GM18508 (cell line): ENCODE results near the gene LILRA6.

Source experiments
- ATAC-seq: cut with Tn5 transposase; IDR thresholded peaks from one replicate; pipeline ENCODE4 v1.9.1; 2021; ENCODE audit warnings: moderate number of reproducible peaks; ENCODE audit not compliant: insufficient read depth, unreplicated experiment

LILRA6 gene

DNA sequence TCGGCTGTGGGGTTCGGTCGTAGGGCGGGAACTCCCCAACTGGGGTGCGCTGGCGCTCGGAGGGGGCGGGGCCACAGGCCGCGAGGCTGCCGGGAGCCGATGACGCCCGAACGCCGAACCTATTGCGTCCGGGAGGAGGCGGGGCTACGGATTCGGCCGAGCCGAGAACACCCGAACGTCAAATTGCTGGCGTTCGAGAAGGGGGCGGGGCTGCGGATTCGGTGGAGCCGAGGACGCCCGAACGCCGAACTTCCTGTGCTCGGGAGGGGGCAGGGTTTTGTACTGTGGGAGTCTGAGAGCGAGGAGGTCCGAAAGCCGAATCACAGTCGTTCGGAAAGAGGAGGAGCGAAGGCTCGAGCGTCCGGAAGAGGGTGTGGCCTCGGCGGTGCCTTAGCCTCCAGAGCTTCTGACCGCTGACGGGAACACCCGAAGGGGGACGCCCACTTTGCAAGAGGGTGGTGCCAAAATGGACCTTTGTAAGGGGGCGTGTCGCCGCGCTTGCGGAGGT, 52.0 kb downstream of the LILRA6 start:
- ATAC-seq, result peak; percentile 31

DNA sequence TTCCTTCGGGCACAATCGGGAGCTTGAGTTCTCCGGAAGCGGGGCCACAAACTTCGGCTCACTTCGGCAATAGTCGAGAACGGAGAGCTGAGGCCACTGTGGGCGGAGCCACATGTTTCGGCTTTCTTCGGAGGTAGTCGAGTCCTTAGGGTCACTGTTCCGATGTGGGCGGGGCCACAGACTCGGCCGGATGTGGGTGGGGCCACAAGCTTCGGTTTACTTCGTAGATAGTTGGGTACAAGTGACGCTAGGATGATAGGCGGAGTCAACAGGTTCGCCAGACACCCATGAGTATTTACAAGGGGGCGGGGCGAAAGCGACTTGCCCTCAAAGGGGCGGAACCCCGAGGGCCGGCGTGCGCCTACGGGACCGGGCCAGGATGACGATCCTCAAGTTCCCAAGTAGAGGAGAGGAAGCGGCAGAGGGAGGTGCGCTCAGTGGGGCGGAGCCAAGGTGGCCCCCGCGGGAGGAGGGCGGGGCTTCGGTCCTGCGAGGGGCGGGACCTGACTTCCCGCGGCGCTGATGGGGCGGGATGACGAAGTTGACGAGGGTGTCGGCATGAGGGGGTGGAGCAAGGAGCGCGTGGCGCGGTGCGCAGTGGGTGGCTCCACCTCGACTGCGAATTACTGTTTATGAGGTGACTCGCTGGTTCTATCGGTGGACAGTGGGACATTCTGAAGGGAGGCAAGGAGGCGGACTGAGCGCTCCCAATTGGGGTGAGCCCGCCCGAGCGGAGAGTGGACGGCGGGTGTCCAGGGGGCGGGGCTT, 52.7 kb downstream of the LILRA6 start:
- peak; percentile 47 for ATAC-seq

DNA sequence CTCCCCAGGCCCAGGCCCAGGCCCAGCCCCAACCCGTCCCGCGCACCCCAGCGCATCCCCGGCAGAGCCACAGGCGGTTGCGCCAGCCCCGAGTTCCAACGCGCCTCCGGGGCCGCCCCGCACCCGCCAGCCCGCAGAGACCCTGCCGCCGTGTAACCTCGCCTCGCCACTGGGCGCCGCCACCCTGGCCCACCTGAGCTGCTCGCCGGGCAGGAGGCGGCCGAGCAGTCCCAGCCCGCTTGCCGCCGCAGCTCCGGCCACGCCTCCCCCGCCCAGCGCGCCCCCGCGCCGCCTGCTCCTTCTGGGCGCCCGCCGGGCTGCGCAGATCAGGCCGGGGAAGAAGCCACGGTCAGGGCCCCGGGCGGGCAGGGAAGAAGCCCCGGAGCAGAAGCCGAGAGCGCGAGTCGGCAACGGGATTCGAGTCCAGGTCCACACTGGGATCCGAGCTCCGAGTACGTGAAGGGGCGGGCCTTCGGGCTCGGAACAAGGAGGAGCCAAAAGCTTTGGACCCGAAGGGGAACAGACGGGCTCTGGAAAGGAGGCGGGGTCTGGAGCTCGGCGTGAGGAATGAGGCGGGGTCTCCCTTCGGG, 53.4 kb downstream of the LILRA6 start, which contains the start of gene MBOAT7:
MBOAT7 (minus strand) TSS at position 436 of the 590 bp plus-strand sequence. CDS start 1,072 bp downstream, outside the sequence.
- peak; percentile 1 for ATAC-seq

DNA sequence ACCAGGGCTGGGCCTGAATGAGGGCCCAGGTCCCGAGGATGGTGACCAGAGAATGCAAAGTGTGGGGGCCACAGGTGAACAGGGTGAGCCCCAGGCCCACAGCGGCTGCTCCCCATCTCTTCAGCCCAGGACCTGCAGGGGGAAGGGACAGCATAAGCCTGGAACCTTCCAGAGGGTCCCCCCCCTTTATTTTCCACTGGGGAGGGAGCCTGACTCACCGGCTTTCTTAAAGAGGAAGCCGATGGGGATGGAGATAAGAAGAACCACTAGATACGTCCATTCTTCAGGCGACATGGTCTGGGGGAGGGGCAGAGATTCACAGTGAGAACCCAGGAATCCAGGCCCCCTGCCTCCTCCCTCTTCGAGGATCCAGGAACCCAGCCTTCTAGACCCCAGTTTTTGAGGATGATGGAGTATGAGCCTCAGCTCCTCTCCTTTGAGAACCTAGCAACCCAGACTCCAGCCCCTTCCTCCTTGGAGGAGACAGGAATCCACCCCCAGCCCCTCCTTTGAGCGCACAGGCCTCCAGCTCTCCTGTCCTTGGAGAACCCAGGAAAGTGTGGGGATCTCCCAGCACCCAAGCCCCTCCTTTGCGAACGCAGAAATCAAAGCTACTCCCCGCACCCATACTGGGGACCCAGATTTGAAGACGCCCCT, 54.2 kb downstream of the LILRA6 start:
- no peak for ATAC-seq

- ATAC-seq, result no peak
These were observed 55.6 kb downstream of the LILRA6 start for GRCh38 chr19:54186934-54187381.
